Fibroblast of lung (primary cell): ENCODE measurements around the gene MRPL58. TPM values are rescaled to one million over a fixed set of nuclear protein-coding genes. Genes with fewer than 3 reads are reported as not detected.
"Not testable (repeated sequence)": the region's sequence is repeated elsewhere in the genome, so short reads cannot be mapped to it uniquely, and the experiment has no call there.

Experiments
- DNase-seq, 2 donors: peaks; one replicate each; pipeline versions ENCODE4 v3.0.0 to v3.0.0-alpha.2; 2010; ENCODE audit warnings: low read depth in 2 of 2
- H2AFZ ChIP-seq: 2 replicates; pipeline ENCODE4 v1.5.1; 2012; ENCODE audit warnings: low read length, control low read depth, inconsistent platforms
- H3K27ac ChIP-seq: 2 replicates; pipeline ENCODE4 v1.5.1; 2011; ENCODE audit warnings: low read length, control low read depth; ENCODE audit not compliant: insufficient read depth
- H3K27me3 ChIP-seq: 2 replicates; pipeline ENCODE4 v1.5.1; 2011; ENCODE audit warnings: mild to moderate bottlenecking, low read length; ENCODE audit not compliant: control insufficient read depth, insufficient read depth
- H3K36me3 ChIP-seq: 2 replicates; pipeline ENCODE4 v1.5.1; 2011; ENCODE audit warnings: low read length; ENCODE audit not compliant: control insufficient read depth, insufficient read depth
- H3K4me1 ChIP-seq: 2 replicates; pipeline ENCODE4 v1.5.1; 2011; ENCODE audit warnings: low read length; ENCODE audit not compliant: control insufficient read depth, insufficient read depth; ENCODE audit errors: extremely low read depth
- H3K4me2 ChIP-seq: 2 replicates; pipeline ENCODE4 v1.5.1; 2011; ENCODE audit warnings: low read length, control low read depth; ENCODE audit not compliant: insufficient read depth; ENCODE audit errors: extremely low read depth
- H3K4me3 ChIP-seq, 4 experiments: fragments of 200-600 bp in 1 of 4; sonication (generic) in 1 of 4; replicated peaks in 1 of 4; 2 replicates each; pipeline ENCODE4 v1.5.1; 2011 to 2016; ENCODE audit warnings: low read length in 4 of 4, low read depth in 3 of 4, mild to moderate bottlenecking in 3 of 4, control low read depth in 2 of 4, inconsistent platforms in 1 of 4, mixed read lengths in 1 of 4; ENCODE audit not compliant: insufficient read depth in 1 of 4; ENCODE audit errors: control extremely low read depth in 1 of 4
- H3K79me2 ChIP-seq: 2 replicates; pipeline ENCODE4 v1.5.1; 2012; ENCODE audit warnings: mild to moderate bottlenecking, low read length, inconsistent platforms; ENCODE audit not compliant: control insufficient read depth, insufficient read depth
- H3K9ac ChIP-seq: 2 replicates; pipeline ENCODE4 v1.5.1; 2011; ENCODE audit warnings: mild to moderate bottlenecking, low read length, control low read depth; ENCODE audit not compliant: insufficient read depth
- H3K9me3 ChIP-seq: 2 replicates; pipeline ENCODE4 v1.5.1; 2012; ENCODE audit warnings: low read depth, low read length; ENCODE audit not compliant: control insufficient read depth, insufficient read depth
- H4K20me1 ChIP-seq: 2 replicates; pipeline ENCODE4 v1.5.1; 2011; ENCODE audit warnings: low read length; ENCODE audit not compliant: control insufficient read depth, insufficient read depth; ENCODE audit errors: extremely low read depth
- CTCF ChIP-seq, 2 donors: IDR thresholded peaks in 1 of 2; conservative IDR thresholded peaks in 1 of 2; 1 replicate in 1 of 2; 2 replicates in 1 of 2; pipeline ENCODE4 v1.5.1; 2011 to 2012; ENCODE audit warnings: low read length in 2 of 2, control low read depth in 1 of 2, inconsistent platforms in 1 of 2, low read depth in 1 of 2, mild to moderate bottlenecking in 1 of 2
- EZH2 ChIP-seq: IDR thresholded peaks from 2 replicates; pipeline ENCODE4 v1.5.1; 2012; ENCODE audit warnings: low read length, control low read depth, mild to moderate bottlenecking; ENCODE audit errors: missing control alignments
- polyA plus RNA-seq, 2 donors: library from polyadenylated mRNA; depleted of rRNA in 1 of 2; stranded (reverse) in 1 of 2; unstranded in 1 of 2; fragments of >200 nt; gene quantifications; 2 replicates each; pipeline ENCODE4 v1.2.1, GENCODE V29; 2011 to 2012; ENCODE audit warnings: missing spikeins in 1 of 2
- total RNA-seq: library from RNA; depleted of rRNA; stranded (reverse); fragments of >200 nt; gene quantifications from 2 replicates; pipeline ENCODE4 v1.2.1, GENCODE V29; 2014

MRPL58 gene
- total and polyA plus RNA-seq, 2 donors (not counting 1 experiment from before 2014, with no cell fraction given): 35.2 to 49.1 TPM

- Histone ChIP-seq H3K79me2 (no peaks in the 10 kb centered on the region), H3K4me2 (no peak overlapping the region), H3K9ac (no peak overlapping the region), H3K36me3 (peaks cover 13% of the 10 kb centered on the region), H3K4me3 (no peak overlapping the region), H3K9me3 (no peaks in the 10 kb centered on the region), H3K4me1 (no peaks in the 10 kb centered on the region), H2AFZ (no peak overlapping the region), H3K27me3 (no peaks in the 10 kb centered on the region), H3K27ac (no peak overlapping the region), H4K20me1 (no peaks in the 10 kb centered on the region)
- no peak for DNase-seq
- TF ChIP-seq EZH2: no peak
- no peak for TF ChIP-seq CTCF (conservative IDR thresholded peaks at IDR 0.05 in 1 of 2, IDR thresholded peaks at IDR 0.05 in 1 of 2; ENCODE audit: low read depth in 1 of 2, low read length in 2 of 2)
Measured at GRCh38 chr17:75024686-75025397, 12.4 kb downstream of the MRPL58 start.

GRCh38 chr17:75025398-75025734 lies 12.9 kb downstream of the MRPL58 start:
- not testable (repeated sequence) for H3K9ac ChIP-seq, H3K9me3 ChIP-seq, H3K4me2 ChIP-seq, H4K20me1 ChIP-seq, H3K79me2 ChIP-seq, H3K4me1 ChIP-seq, H3K4me3 ChIP-seq, DNase-seq, H2AFZ ChIP-seq, H3K27ac ChIP-seq, H3K27me3 ChIP-seq
- peaks cover 11% of the 10 kb centered on the region for H3K36me3 ChIP-seq

- H3K36me3 ChIP-seq, DNase-seq, H3K4me1 ChIP-seq, H3K9ac ChIP-seq, H3K27ac ChIP-seq, H3K9me3 ChIP-seq, H3K27me3 ChIP-seq, H3K4me2 ChIP-seq, H4K20me1 ChIP-seq, H3K4me3 ChIP-seq, H2AFZ ChIP-seq, H3K79me2 ChIP-seq: not testable (repeated sequence)
Measured at GRCh38 chr17:75026650-75027049, 14.2 kb downstream of the MRPL58 start.

- Histone ChIP-seq H2AFZ (no peak overlapping the region), H3K36me3 (no peaks in the 10 kb centered on the region), H3K4me1 (peaks cover 2% of the 10 kb centered on the region), H3K9ac (no peak overlapping the region), H3K27me3 (no peaks in the 10 kb centered on the region), H3K4me3 (no peak overlapping the region), H3K4me2 (no peak overlapping the region), H3K9me3 (no peaks in the 10 kb centered on the region), H3K79me2 (no peaks in the 10 kb centered on the region), H3K27ac (no peak overlapping the region), H4K20me1 (no peaks in the 10 kb centered on the region)
- TF ChIP-seq EZH2 (no peak), CTCF (conservative IDR thresholded peaks at IDR 0.05 in 1 of 2, IDR thresholded peaks at IDR 0.05 in 1 of 2; ENCODE audit: low read depth in 1 of 2, low read length in 2 of 2) (no peak)
- DNase-seq: no peak
Measured at GRCh38 chr17:75030161-75030560, 17.7 kb downstream of the MRPL58 start.
